KG1 (cell line): Measurements from ENCODE around the gene NR6A1.
A peak's percentile ranks its signal among the peaks of the same experiment; 100 is the strongest.
"Not testable (repeated sequence)": the region's sequence is repeated elsewhere in the genome, so short reads cannot be mapped to it uniquely, and the experiment has no call there.

ENCODE experiments used
- DNase-seq: peaks from one replicate; lab custom pipeline; 2025; lab: John Stamatoyannopoulos, UW

NR6A1 gene

GRCh38 chr9:124759327-124759726 is 11.8 kb downstream of the NR6A1 start:
- DNase-seq = no peak

GRCh38 chr9:124758691-124759090 is 12.4 kb downstream of the NR6A1 start:
- DNase-seq = no peak

- peak; percentile 51 for DNase-seq
Measured at GRCh38 chr9:124758061-124758460, 13.1 kb downstream of the NR6A1 start.

- DNase-seq = peak; percentile 39
Measured at GRCh38 chr9:124757616-124758015, 13.5 kb downstream of the NR6A1 start.

GRCh38 chr9:124756011-124756410 is 15.1 kb downstream of the NR6A1 start:
- no peak for DNase-seq

GRCh38 chr9:124755061-124755460 is 16.1 kb downstream of the NR6A1 start:
- DNase-seq = no peak

GRCh38 chr9:124754289-124754688 is 16.8 kb downstream of the NR6A1 start:
- DNase-seq = no peak

GRCh38 chr9:124752967-124753366 is 18.1 kb downstream of the NR6A1 start:
- no peak for DNase-seq

GRCh38 chr9:124749781-124750180 is 21.3 kb downstream of the NR6A1 start:
- no peak for DNase-seq

GRCh38 chr9:124749284-124749683 is 21.8 kb downstream of the NR6A1 start:
- no peak for DNase-seq

GRCh38 chr9:124747065-124747464 is 24.0 kb downstream of the NR6A1 start:
- no peak for DNase-seq

- DNase-seq = no peak
Measured at GRCh38 chr9:124743686-124744348, 27.3 kb downstream of the NR6A1 start.

DNA sequence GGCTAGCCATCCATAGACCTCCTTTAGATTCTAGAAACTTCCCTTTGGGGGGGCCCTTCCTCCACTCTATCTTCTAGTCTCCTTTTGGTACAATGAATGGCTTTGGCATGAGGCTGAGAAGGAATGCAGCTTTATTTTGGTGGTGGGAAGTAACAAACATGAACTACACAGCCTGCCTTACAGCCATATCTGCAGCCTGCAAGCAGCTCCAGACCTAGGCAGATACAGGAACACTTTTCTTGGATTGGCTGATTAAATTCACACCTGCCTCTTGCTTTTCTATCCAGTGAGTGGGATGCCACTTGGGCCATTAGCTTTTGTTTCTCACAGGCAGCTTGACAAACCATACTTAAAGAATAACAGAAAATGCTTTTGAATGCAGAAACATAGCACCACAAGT is 28.2 kb downstream of the NR6A1 start:
- no peak for DNase-seq

GRCh38 chr9:124741662-124742061 is 29.4 kb downstream of the NR6A1 start:
- no peak for DNase-seq

- DNase-seq = no peak
Measured at GRCh38 chr9:124741149-124741548, 30.0 kb downstream of the NR6A1 start.

GRCh38 chr9:124739360-124739759 is 31.8 kb downstream of the NR6A1 start:
- no peak for DNase-seq

GRCh38 chr9:124738075-124738474 is 33.0 kb downstream of the NR6A1 start:
- DNase-seq = not testable (repeated sequence)

DNA sequence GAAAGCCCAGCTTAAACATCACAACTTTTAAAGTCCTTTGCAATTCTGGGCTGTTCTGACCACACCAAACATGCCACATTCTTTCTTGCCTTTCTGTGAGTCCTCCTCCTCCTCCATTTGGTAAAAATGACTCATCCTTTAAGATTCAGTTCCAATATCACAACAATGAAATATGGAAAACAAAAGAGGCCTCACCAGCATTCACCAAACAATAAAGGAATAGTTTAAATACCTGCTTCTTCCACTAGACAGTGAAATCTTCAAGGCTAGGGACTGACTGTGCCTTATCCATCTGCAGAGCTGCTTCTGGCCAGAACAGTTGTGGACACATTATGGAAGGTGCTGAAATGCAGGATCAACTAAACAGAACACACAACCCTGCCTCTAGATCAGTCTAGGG is 36.0 kb downstream of the NR6A1 start:
- DNase-seq = no peak

DNA sequence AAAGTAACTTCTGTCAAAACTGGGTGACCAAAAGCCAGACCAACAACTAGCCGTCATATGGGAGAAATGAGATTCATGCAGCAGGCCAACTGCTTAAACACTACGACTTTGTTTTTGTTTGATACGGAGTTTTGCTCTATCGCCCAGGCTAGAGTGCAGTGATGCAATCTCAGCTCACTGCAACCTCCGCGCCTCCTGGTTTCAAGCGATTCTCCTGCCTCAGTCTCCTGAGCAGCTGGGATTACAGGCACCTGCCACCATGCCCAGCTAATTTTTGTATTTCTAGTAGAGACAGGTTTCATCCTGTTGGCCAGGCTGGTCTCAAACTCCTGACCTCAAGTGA is 36.4 kb downstream of the NR6A1 start:
- DNase-seq = not testable (repeated sequence)

GRCh38 chr9:124733964-124734740 is 37.0 kb downstream of the NR6A1 start:
- DNase-seq = no peak

DNA sequence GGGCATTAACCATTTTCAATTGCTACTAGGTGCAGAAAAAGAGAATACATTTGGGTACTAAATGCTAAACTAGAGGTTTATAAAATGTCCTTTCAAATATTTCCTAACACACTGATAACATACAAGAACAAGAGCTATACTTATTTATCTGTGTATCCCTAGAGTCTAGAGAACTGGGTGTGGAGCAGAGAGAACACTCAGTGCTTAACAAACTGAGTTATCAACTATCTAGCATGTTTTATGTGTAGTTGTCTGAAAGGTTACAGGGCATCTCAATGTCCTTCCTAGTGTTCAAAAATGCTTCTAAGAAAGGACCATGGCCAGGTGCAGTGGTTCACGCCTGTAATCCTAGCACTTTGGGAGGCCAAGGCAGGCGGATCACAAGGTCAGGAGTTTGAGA is 40.3 kb downstream of the NR6A1 start:
- DNase-seq = no peak

- no peak for DNase-seq
Measured at GRCh38 chr9:124726886-124727285, 44.2 kb downstream of the NR6A1 start.

GRCh38 chr9:124725068-124725452 is 46.1 kb downstream of the NR6A1 start:
- no peak for DNase-seq
